K562 (cell line): ENCODE data around the gene SORCS2. TPM values are rescaled to one million over a fixed set of nuclear protein-coding genes. Genes with fewer than 3 reads are reported as not detected.

Source experiments
- ATAC-seq: fragments of 200-7000 bp; cut with Tn5 transposase; 3 replicates; pipeline ENCODE4 v1.9.1; 2020; ENCODE audit warnings: moderate library complexity
- BruUV-seq: library from RNA; stranded (reverse); fragments of 400-500 nt; replicated peaks from 2 replicates; lab custom pipeline; 2021; lab: Mats Ljungman, UMichigan
- CTCF ChIA-PET: fragments of 300-600 bp; formaldehyde crosslinking; extraction: SDS; loops from one replicate; lab custom pipeline; 2021; ENCODE audit warnings: low intra/inter-chr PET ratio; lab: Yijun Ruan, JAX
- POLR2A ChIA-PET: fragments of 300-600, 350-650 bp; sonication (Branson Sonifier 250); formaldehyde crosslinking; extraction: SDS; loops from one replicate; lab custom pipeline; 2021; ENCODE audit warnings: antibody characterized with exemption, inconsistent platforms; lab: Yijun Ruan, JAX
- DNase-seq, 4 experiments: peaks; one replicate each; pipeline versions ENCODE4 v3.0.0 to v3.0.0-alpha.2; 2011 to 2018; ENCODE audit warnings: low spot score in 3 of 4, mixed read lengths in 3 of 4; ENCODE audit errors: extremely low read depth in 1 of 4
- FAIRE-seq: peaks from 2 replicates; lab custom pipeline; 2011; peaks lifted over from hg19 to GRCh38; lab: Jason Lieb, UNC
- H2AFZ ChIP-seq: 2 replicates; pipeline ENCODE4 v1.6.0; 2011; ENCODE audit warnings: low read depth, low read length, control low read depth, inconsistent platforms
- H3K27ac ChIP-seq: fragments of 200-600 bp; 3 replicates; pipeline ENCODE4 v1.8.0; 2011; ENCODE audit warnings: low read depth, mild to moderate bottlenecking, control low read depth, inconsistent platforms, low read length, moderate library complexity, mixed read lengths; ENCODE audit errors: extremely low read depth
- H3K27me3 ChIP-seq, 2 experiments: fragments of 300-600 bp in 1 of 2; 2 replicates in 1 of 2; 3 replicates in 1 of 2; pipeline versions ENCODE4 v1.6.0 to v1.8.0; 2011; ENCODE audit warnings: inconsistent platforms in 2 of 2, low read length in 2 of 2, mild to moderate bottlenecking in 1 of 2, mixed read lengths in 1 of 2, moderate library complexity in 1 of 2; ENCODE audit not compliant: control insufficient read depth in 2 of 2, insufficient read depth in 2 of 2
- H3K36me3 ChIP-seq: fragments of 300-600 bp; 3 replicates; pipeline ENCODE4 v1.8.0; 2011; ENCODE audit warnings: mild to moderate bottlenecking, low read length, inconsistent platforms; ENCODE audit not compliant: control insufficient read depth, insufficient read depth
- H3K4me1 ChIP-seq, 2 experiments: fragments of 200-600 bp in 1 of 2; replicated peaks in 1 of 2; 2 replicates in 1 of 2; 3 replicates in 1 of 2; pipeline versions ENCODE4 v1.5.1 to v1.8.0; 2011; ENCODE audit warnings: inconsistent platforms in 2 of 2, low read length in 2 of 2, mild to moderate bottlenecking in 1 of 2, mixed read lengths in 1 of 2, moderate library complexity in 1 of 2; ENCODE audit not compliant: control insufficient read depth in 2 of 2, insufficient read depth in 2 of 2
- H3K4me2 ChIP-seq: 2 replicates; pipeline ENCODE4 v1.6.1; 2011; ENCODE audit warnings: low read length, control low read depth, inconsistent platforms, mixed read lengths; ENCODE audit not compliant: insufficient read depth
- H3K4me3 ChIP-seq: fragments of 200-600 bp; sonication (generic), shearing (Covaris generic); 2 replicates; pipeline ENCODE4 v1.5.1; 2016; ENCODE audit warnings: control low read depth, inconsistent platforms
- H3K79me2 ChIP-seq: fragments of 200-600 bp; 3 replicates; pipeline ENCODE4 v1.8.0; 2011; ENCODE audit warnings: low read length, inconsistent platforms; ENCODE audit not compliant: control insufficient read depth, insufficient read depth
- H3K9ac ChIP-seq, 2 experiments: 2 replicates each; pipeline versions ENCODE4 v1.6.0 to v1.6.1; 2011; ENCODE audit warnings: low read depth in 2 of 2, low read length in 2 of 2, control low read depth in 1 of 2, inconsistent platforms in 1 of 2, mild to moderate bottlenecking in 1 of 2, mixed read lengths in 1 of 2; ENCODE audit not compliant: insufficient read depth in 1 of 2
- H3K9me1 ChIP-seq: one replicate; pipeline ENCODE4 v1.6.0; 2011; ENCODE audit warnings: inconsistent platforms, mild to moderate bottlenecking, low read length, moderate library complexity; ENCODE audit not compliant: control insufficient read depth, insufficient read depth
- H3K9me3 ChIP-seq: replicated peaks from 2 replicates; pipeline ENCODE4 v1.5.1; 2011; ENCODE audit warnings: low read depth, low read length, inconsistent platforms; ENCODE audit not compliant: control insufficient read depth, insufficient read depth
- H4K20me1 ChIP-seq: replicated peaks from 2 replicates; pipeline ENCODE4 v1.6.1; 2011; ENCODE audit warnings: low read length, inconsistent platforms, mixed read lengths; ENCODE audit not compliant: control insufficient read depth, insufficient read depth
- ARID2 ChIP-seq: fragments of 450-650 bp; IDR thresholded peaks from 2 replicates; pipeline ENCODE4 v1.6.1; 2017; ENCODE audit warnings: antibody characterized with exemption, mild to moderate bottlenecking
- ASH1L ChIP-seq: fragments of 450-650 bp; IDR thresholded peaks from 2 replicates; pipeline ENCODE4 v1.6.1; 2018; ENCODE audit warnings: borderline replicate concordance, mild to moderate bottlenecking, low read depth; ENCODE audit not compliant: partially characterized antibody
- ELK1 ChIP-seq: sonication (generic); formaldehyde crosslinking; IDR thresholded peaks from 2 replicates; pipeline ENCODE4 v1.8.1; 2022; ENCODE audit warnings: missing genetic modification reagents
- NBN ChIP-seq: fragments of 450-650 bp; IDR thresholded peaks from 2 replicates; pipeline ENCODE4 v1.6.1; 2016; ENCODE audit warnings: low read depth, mild to moderate bottlenecking
- NR4A1 ChIP-seq, 2 experiments: fragments of 250-450 bp in 1 of 2; fragments of 450-650 bp in 1 of 2; sonication (Bioruptor Pico) in 1 of 2; IDR thresholded peaks; 2 replicates each; pipeline versions ENCODE4 v1.4.0 to v1.6.1; 2016 to 2020; ENCODE audit warnings: mild to moderate bottlenecking in 2 of 2, missing compliant biosample characterization in 1 of 2, missing genetic modification characterization in 1 of 2, moderate library complexity in 1 of 2
- RBM34 ChIP-seq: fragments of 200-400 bp; formaldehyde crosslinking; IDR thresholded peaks from 2 replicates; pipeline ENCODE4 v1.6.1; 2018; ENCODE audit warnings: low read length, borderline replicate concordance; ENCODE audit not compliant: insufficient read depth
- YBX1 ChIP-seq: fragments of 450-650 bp; IDR thresholded peaks from 2 replicates; pipeline ENCODE4 v1.7.1; 2016; ENCODE audit warnings: mild to moderate bottlenecking
- ZBTB12 ChIP-seq: fragments of 250-450 bp; sonication (Bioruptor Pico); IDR thresholded peaks from 2 replicates; pipeline ENCODE4 v1.4.0; 2020
- ZNF407 ChIP-seq: fragments of 450-650 bp; IDR thresholded peaks from 2 replicates; pipeline ENCODE4 v1.6.1; 2016; ENCODE audit warnings: low read depth
- WGBS: fragments of 100-300 bp; shearing (Covaris generic); methylation state at CpG from one replicate; pipeline ENCODE4 v1.1.6; 2016; ENCODE audit warnings: low coverage, mixed read lengths; ENCODE audit not compliant: insufficient coverage; ENCODE audit errors: missing lambda C conversion rate; 5-methylcytosine and 5-hydroxymethylcytosine counted together
- in situ Hi-C: fragments of 300-500 bp; cut with MboI; formaldehyde crosslinking; loops from 4 replicates; pipeline ENCODE4 v1.15.0; 2018; ENCODE audit warnings: inconsistent platforms, mixed read lengths
- intact Hi-C: fragments of 100-400 bp; cut with micrococcal nuclease; formaldehyde crosslinking; loops from 2 replicates; pipeline ENCODE4 v1.14.2; 2022
- polyA plus RNA-seq, 8 experiments: library from polyadenylated mRNA; depleted of rRNA in 4 of 8; stranded (reverse) in 5 of 8; unstranded in 3 of 8; fragments of >200 nt; fragmentation: Nextera tagmentation in 2 of 8; fragmentation: Illumina TruSeq in 1 of 8; extraction: Ambion mirVana in 2 of 8; extraction: Trizol in 1 of 8; gene quantifications; 2 replicates each; pipeline versions ENCODE4 v1.2.1 to v1.2.3, GENCODE V29; 2011 to 2014; ENCODE audit warnings: inconsistent platforms in 1 of 8, missing spikeins in 1 of 8
- total RNA-seq, 7 experiments: library from RNA; depleted of rRNA in 6 of 7; stranded (reverse); fragments of >200 nt in 6 of 7; fragmentation: Illumina TruSeq in 2 of 7; extraction: Trizol in 2 of 7; gene quantifications; 2 replicates each; pipeline versions ENCODE4 v1.2.1 to v1.2.3, GENCODE V29; 2011 to 2021; ENCODE audit warnings: low replicate concordance in 1 of 7

Gene SORCS2
- total and polyA plus RNA-seq, 9 of the 15 experiments (the other 6 are each of a cell fraction or from before 2014, with no cell fraction given) = not detected

GRCh38 chr4:7660176-7661039, 468.1 kb downstream of the SORCS2 start:
- ChIA-PET CTCF (no interaction called here), POLR2A (interaction anchor here (0.7 to 1.5 kb wide), 2 partner anchors 10 to 12 kb away, joined by 3 to 4 read pairs; no protein-coding TSS in a partner anchor)
- no peak for TF ChIP-seq ZNF407
- no peak for TF ChIP-seq NR4A1 (CRISPR knock-in tag; IDR thresholded peaks at IDR 0.05)
- TF ChIP-seq NR4A1 (tag; IDR thresholded peaks at IDR 0.05) = no peak
- TF ChIP-seq YBX1 = no peak
- TF ChIP-seq ZBTB12 (CRISPR knock-in tag) = no peak
- no peak for TF ChIP-seq ELK1 (CRISPR knock-in tag)
- TF ChIP-seq ARID2 = no peak
- no peak for TF ChIP-seq NBN
- TF ChIP-seq ASH1L = no peak
- TF ChIP-seq RBM34 = no peak

More at GRCh38 chr4:7660176-7661039, 468.1 kb downstream of the SORCS2 start:
- Histone ChIP-seq H3K4me1 (peaks cover 0 to 3% of the 10 kb centered on the region in 2 experiments; a peak in 3 of 5 replicates), H3K4me2 (no peak overlapping the region), H3K27me3 (peaks cover 0 to 32% of the 10 kb centered on the region in 2 experiments; a peak in 3 of 5 replicates), H3K4me3 (no peak overlapping the region), H3K9me3 (no peaks in the 10 kb centered on the region), H3K9me1 (no peaks in the 10 kb centered on the region), H3K9ac (no peak overlapping the region), H3K79me2 (no peaks in the 10 kb centered on the region), H4K20me1 (peaks cover 5% of the 10 kb centered on the region), H2AFZ (no peak overlapping the region), H3K27ac (no peak overlapping the region), H3K36me3 (no peaks in the 10 kb centered on the region)
- in situ Hi-C loops = no loop called here
- no TSS peak for BruUV-seq
- intact Hi-C loops = no loop called here
- DNase-seq = no peak
- ATAC-seq = no peak
- FAIRE-seq = no peak
- WGBS = 2% methylated on average over 14 of the region's 14 CpGs
